Measurements from ENCODE around the gene OR51G1. TPM values are rescaled to one million over a fixed set of nuclear protein-coding genes. Genes with fewer than 3 reads are reported as not detected.
"Not testable (repeated sequence)": the region's sequence is repeated elsewhere in the genome, so short reads cannot be mapped to it uniquely, and the experiment has no call there.

OR51G1 gene
- total RNA-seq (2014; rRNA removed; shearing (Covaris generic); ENCODE audit: low replicate concordance) = not detected in 2 replicates

- Histone ChIP-seq H3K9ac (ENCODE audit: low read length) (no peak within 1 kb of the TSS), H3K4me2 (ENCODE audit: low read depth, low read length, poor library complexity, severe bottlenecking) (no peak within 1 kb of the TSS), H4K20me1 (ENCODE audit: insufficient read depth, low read depth, low read length) (no peaks in the 10 kb centered on the region), H3K4me3 (ENCODE audit: low read length) (no peak within 1 kb of the TSS), H2AFZ (ENCODE audit: low read length) (no peak within 1 kb of the TSS), H3K36me3 (ENCODE audit: insufficient read depth, low read length) (no peaks in the 10 kb centered on the region), H3K9me3 (ENCODE audit: low read length) (no peaks in the 10 kb centered on the region), H3K9me2 (replicated peaks; ENCODE audit: insufficient read depth, low read length) (no peaks in the 10 kb centered on the region; the same call in 1 of the 2 replicates), H3K27me3 (ENCODE audit: low read length) (no peaks in the 10 kb centered on the region), H3K4me1 (ENCODE audit: low read length) (no peaks in the 10 kb centered on the region), H3K79me2 (ENCODE audit: low read length) (no peaks in the 10 kb centered on the region), H3K27ac (ENCODE audit: low read length) (no peak within 1 kb of the TSS)
- DNase-seq = no peak
Measured at GRCh38 chr11:4924239-4924638, at the start of gene OR51G1. OR51G1 (minus strand) TSS chr11:4924339; CDS start chr11:4924339, 0 bp downstream.

- no peak for DNase-seq
- H3K9me3 ChIP-seq (ENCODE audit: low read length) = no peaks in the 10 kb centered on the region
- H3K4me2 ChIP-seq (ENCODE audit: low read depth, low read length, poor library complexity, severe bottlenecking) = no peak overlapping the region
- no peaks in the 10 kb centered on the region for H3K9me2 ChIP-seq (replicated peaks; ENCODE audit: insufficient read depth, low read length)
- H3K27me3 ChIP-seq (ENCODE audit: low read length) = no peaks in the 10 kb centered on the region
- H3K4me3 ChIP-seq (ENCODE audit: low read length) = no peak overlapping the region
- H2AFZ ChIP-seq (ENCODE audit: low read length) = no peak overlapping the region
- no peaks in the 10 kb centered on the region for H3K4me1 ChIP-seq (ENCODE audit: low read length)
- no peak overlapping the region for H3K27ac ChIP-seq (ENCODE audit: low read length)
- H3K9ac ChIP-seq (ENCODE audit: low read length) = no peak overlapping the region
- no peaks in the 10 kb centered on the region for H3K79me2 ChIP-seq (ENCODE audit: low read length)
- no peaks in the 10 kb centered on the region for H3K36me3 ChIP-seq (ENCODE audit: insufficient read depth, low read length)
- H4K20me1 ChIP-seq (ENCODE audit: insufficient read depth, low read depth, low read length) = no peaks in the 10 kb centered on the region
Measured at GRCh38 chr11:4962816-4963215, 38.7 kb upstream of the OR51G1 start.

- H3K27me3 ChIP-seq (ENCODE audit: low read length) = no peaks in the 10 kb centered on the region
- H4K20me1 ChIP-seq (ENCODE audit: insufficient read depth, low read depth, low read length) = no peaks in the 10 kb centered on the region
- no peak overlapping the region for H2AFZ ChIP-seq (ENCODE audit: low read length)
- DNase-seq = no peak
- no peaks in the 10 kb centered on the region for H3K9me3 ChIP-seq (ENCODE audit: low read length)
- no peaks in the 10 kb centered on the region for H3K36me3 ChIP-seq (ENCODE audit: insufficient read depth, low read length)
- no peak overlapping the region for H3K27ac ChIP-seq (ENCODE audit: low read length)
- no peak overlapping the region for H3K9ac ChIP-seq (ENCODE audit: low read length)
- no peaks in the 10 kb centered on the region for H3K9me2 ChIP-seq (replicated peaks; ENCODE audit: insufficient read depth, low read length)
- H3K4me2 ChIP-seq (ENCODE audit: low read depth, low read length, poor library complexity, severe bottlenecking) = no peak overlapping the region
- no peak overlapping the region for H3K4me3 ChIP-seq (ENCODE audit: low read length)
- H3K79me2 ChIP-seq (ENCODE audit: low read length) = no peaks in the 10 kb centered on the region
- H3K4me1 ChIP-seq (ENCODE audit: low read length) = no peaks in the 10 kb centered on the region
Measured at GRCh38 chr11:4960877-4961276, 36.7 kb upstream of the OR51G1 start.

GRCh38 chr11:4957396-4957795 is 33.3 kb upstream of the OR51G1 start:
- Histone ChIP-seq H4K20me1 (ENCODE audit: insufficient read depth, low read depth, low read length) (no peaks in the 10 kb centered on the region), H3K79me2 (ENCODE audit: low read length) (no peaks in the 10 kb centered on the region), H3K9ac (ENCODE audit: low read length) (no peak overlapping the region), H2AFZ (ENCODE audit: low read length) (no peak overlapping the region), H3K4me1 (ENCODE audit: low read length) (no peaks in the 10 kb centered on the region), H3K9me3 (ENCODE audit: low read length) (no peaks in the 10 kb centered on the region), H3K27ac (ENCODE audit: low read length) (no peak overlapping the region), H3K36me3 (ENCODE audit: insufficient read depth, low read length) (no peaks in the 10 kb centered on the region), H3K27me3 (ENCODE audit: low read length) (no peaks in the 10 kb centered on the region), H3K4me3 (ENCODE audit: low read length) (no peak overlapping the region), H3K9me2 (replicated peaks; ENCODE audit: insufficient read depth, low read length) (no peaks in the 10 kb centered on the region), H3K4me2 (ENCODE audit: low read depth, low read length, poor library complexity, severe bottlenecking) (no peak overlapping the region)
- DNase-seq = no peak

GRCh38 chr11:4955613-4956012 is 31.5 kb upstream of the OR51G1 start, which contains the start of gene OR51A2:
OR51A2 (minus strand) TSS chr11:4955713; CDS start chr11:4955713, 0 bp downstream.
- not testable (repeated sequence) for H3K9ac ChIP-seq (ENCODE audit: low read length); H3K9me2 ChIP-seq (replicated peaks; ENCODE audit: insufficient read depth, low read length); H2AFZ ChIP-seq (ENCODE audit: low read length); H3K27ac ChIP-seq (ENCODE audit: low read length); H3K9me3 ChIP-seq (ENCODE audit: low read length); H3K4me1 ChIP-seq (ENCODE audit: low read length); H3K36me3 ChIP-seq (ENCODE audit: insufficient read depth, low read length); H3K4me2 ChIP-seq (ENCODE audit: low read depth, low read length, poor library complexity, severe bottlenecking); H3K79me2 ChIP-seq (ENCODE audit: low read length); H3K4me3 ChIP-seq (ENCODE audit: low read length); H3K27me3 ChIP-seq (ENCODE audit: low read length); DNase-seq; H4K20me1 ChIP-seq (ENCODE audit: insufficient read depth, low read depth, low read length)

- no peak within 1 kb of the TSS for H2AFZ ChIP-seq (ENCODE audit: low read length)
- H3K9ac ChIP-seq (ENCODE audit: low read length) = no peak within 1 kb of the TSS
- no peaks in the 10 kb centered on the region for H3K27me3 ChIP-seq (ENCODE audit: low read length)
Measured at GRCh38 chr11:4947505-4947904, 23.4 kb upstream of the OR51G1 start, which contains the start of gene OR51A4. OR51A4 (minus strand) TSS chr11:4947605; CDS start chr11:4947100, 505 bp downstream.

GRCh38 chr11:4936745-4937144 is 12.6 kb upstream of the OR51G1 start:
- Histone ChIP-seq H3K79me2 (ENCODE audit: low read length) (no peaks in the 10 kb centered on the region), H3K4me2 (ENCODE audit: low read depth, low read length, poor library complexity, severe bottlenecking) (no peak overlapping the region), H3K27ac (ENCODE audit: low read length) (no peak overlapping the region), H2AFZ (ENCODE audit: low read length) (no peak overlapping the region), H3K4me1 (ENCODE audit: low read length) (no peaks in the 10 kb centered on the region), H3K27me3 (ENCODE audit: low read length) (no peaks in the 10 kb centered on the region), H3K9me3 (ENCODE audit: low read length) (no peaks in the 10 kb centered on the region), H3K9ac (ENCODE audit: low read length) (no peak overlapping the region), H3K36me3 (ENCODE audit: insufficient read depth, low read length) (no peaks in the 10 kb centered on the region), H4K20me1 (ENCODE audit: insufficient read depth, low read depth, low read length) (no peaks in the 10 kb centered on the region), H3K4me3 (ENCODE audit: low read length) (no peak overlapping the region), H3K9me2 (replicated peaks; ENCODE audit: insufficient read depth, low read length) (no peaks in the 10 kb centered on the region)
- no peak for DNase-seq

More at GRCh38 chr11:4947505-4947904, 23.4 kb upstream of the OR51G1 start, which contains the start of gene OR51A4:
- Histone ChIP-seq H3K4me3 (ENCODE audit: low read length) (no peak within 1 kb of the TSS), H3K27ac (ENCODE audit: low read length) (no peak within 1 kb of the TSS), H4K20me1 (ENCODE audit: insufficient read depth, low read depth, low read length) (no peaks in the 10 kb centered on the region), H3K9me2 (replicated peaks; ENCODE audit: insufficient read depth, low read length) (no peaks in the 10 kb centered on the region), H3K36me3 (ENCODE audit: insufficient read depth, low read length) (no peaks in the 10 kb centered on the region), H3K4me1 (ENCODE audit: low read length) (no peaks in the 10 kb centered on the region), H3K79me2 (ENCODE audit: low read length) (no peaks in the 10 kb centered on the region), H3K9me3 (ENCODE audit: low read length) (no peaks in the 10 kb centered on the region), H3K4me2 (ENCODE audit: low read depth, low read length, poor library complexity, severe bottlenecking) (no peak within 1 kb of the TSS)
- no peak for DNase-seq

- no peak overlapping the region for H3K27ac ChIP-seq (ENCODE audit: low read length)
- H3K27me3 ChIP-seq (ENCODE audit: low read length) = no peaks in the 10 kb centered on the region
- no peak overlapping the region for H3K4me2 ChIP-seq (ENCODE audit: low read depth, low read length, poor library complexity, severe bottlenecking)
- H4K20me1 ChIP-seq (ENCODE audit: insufficient read depth, low read depth, low read length) = no peaks in the 10 kb centered on the region
- H3K4me3 ChIP-seq (ENCODE audit: low read length) = no peak overlapping the region
- H2AFZ ChIP-seq (ENCODE audit: low read length) = no peak overlapping the region
- no peaks in the 10 kb centered on the region for H3K4me1 ChIP-seq (ENCODE audit: low read length)
- no peaks in the 10 kb centered on the region for H3K79me2 ChIP-seq (ENCODE audit: low read length)
- no peak for DNase-seq
- H3K36me3 ChIP-seq (ENCODE audit: insufficient read depth, low read length) = no peaks in the 10 kb centered on the region
- H3K9me3 ChIP-seq (ENCODE audit: low read length) = no peaks in the 10 kb centered on the region
- H3K9me2 ChIP-seq (replicated peaks; ENCODE audit: insufficient read depth, low read length) = no peaks in the 10 kb centered on the region
- no peak overlapping the region for H3K9ac ChIP-seq (ENCODE audit: low read length)
Measured at GRCh38 chr11:4932751-4933150, 8.6 kb upstream of the OR51G1 start.

Data from Karpas-422 (cell line).